Astrocyte of the spinal cord (primary cell): ENCODE results near the gene CDHR1.

ENCODE experiments used
- DNase-seq: peaks from one replicate; pipeline ENCODE4 v3.0.0; 2011; ENCODE audit warnings: low read depth, low spot score
- H3K4me3 ChIP-seq: 2 replicates; pipeline ENCODE4 v1.5.1; 2011; ENCODE audit warnings: low read depth, mild to moderate bottlenecking, low read length, moderate library complexity
- in situ Hi-C: cut with HindIII; loops from 2 replicates; pipeline ENCODE4 v1.10.0; 2017; ENCODE audit warnings: low sequenced_read_pairs
- TF ChIP-seq, protein P1 (sequence below): IDR thresholded peaks from 2 replicates; pipeline ENCODE4 v1.5.1; 2012; ENCODE audit warnings: low read depth, mild to moderate bottlenecking, low read length, inconsistent platforms

The CDHR1 gene

DNA sequence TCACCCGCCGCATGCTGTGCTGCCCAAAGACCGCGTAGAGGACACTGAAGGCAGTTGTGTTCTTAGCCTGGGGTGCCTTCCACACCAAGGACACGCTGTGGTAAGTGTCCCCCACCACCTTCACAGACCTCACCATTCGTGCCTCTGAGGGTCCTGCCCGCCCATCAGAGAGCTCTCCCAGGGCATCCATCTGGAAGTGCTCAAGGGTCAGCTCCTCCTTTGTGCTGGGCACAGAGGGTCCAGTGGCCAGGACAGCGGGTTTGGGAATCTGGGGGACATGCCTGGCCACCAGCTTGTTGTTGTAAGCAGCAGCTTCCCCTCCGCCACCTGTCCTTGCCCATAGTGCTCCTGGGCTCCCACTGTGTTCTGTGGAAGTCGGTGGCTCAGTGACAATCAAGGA is 38.0 kb downstream of the CDHR1 start:
- DNase-seq = no peak
- no peak overlapping the region for H3K4me3 ChIP-seq
- in situ Hi-C loops = no loop called here
- TF ChIP-seq, protein P1, sequence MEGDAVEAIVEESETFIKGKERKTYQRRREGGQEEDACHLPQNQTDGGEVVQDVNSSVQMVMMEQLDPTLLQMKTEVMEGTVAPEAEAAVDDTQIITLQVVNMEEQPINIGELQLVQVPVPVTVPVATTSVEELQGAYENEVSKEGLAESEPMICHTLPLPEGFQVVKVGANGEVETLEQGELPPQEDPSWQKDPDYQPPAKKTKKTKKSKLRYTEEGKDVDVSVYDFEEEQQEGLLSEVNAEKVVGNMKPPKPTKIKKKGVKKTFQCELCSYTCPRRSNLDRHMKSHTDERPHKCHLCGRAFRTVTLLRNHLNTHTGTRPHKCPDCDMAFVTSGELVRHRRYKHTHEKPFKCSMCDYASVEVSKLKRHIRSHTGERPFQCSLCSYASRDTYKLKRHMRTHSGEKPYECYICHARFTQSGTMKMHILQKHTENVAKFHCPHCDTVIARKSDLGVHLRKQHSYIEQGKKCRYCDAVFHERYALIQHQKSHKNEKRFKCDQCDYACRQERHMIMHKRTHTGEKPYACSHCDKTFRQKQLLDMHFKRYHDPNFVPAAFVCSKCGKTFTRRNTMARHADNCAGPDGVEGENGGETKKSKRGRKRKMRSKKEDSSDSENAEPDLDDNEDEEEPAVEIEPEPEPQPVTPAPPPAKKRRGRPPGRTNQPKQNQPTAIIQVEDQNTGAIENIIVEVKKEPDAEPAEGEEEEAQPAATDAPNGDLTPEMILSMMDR = no peak

DNA sequence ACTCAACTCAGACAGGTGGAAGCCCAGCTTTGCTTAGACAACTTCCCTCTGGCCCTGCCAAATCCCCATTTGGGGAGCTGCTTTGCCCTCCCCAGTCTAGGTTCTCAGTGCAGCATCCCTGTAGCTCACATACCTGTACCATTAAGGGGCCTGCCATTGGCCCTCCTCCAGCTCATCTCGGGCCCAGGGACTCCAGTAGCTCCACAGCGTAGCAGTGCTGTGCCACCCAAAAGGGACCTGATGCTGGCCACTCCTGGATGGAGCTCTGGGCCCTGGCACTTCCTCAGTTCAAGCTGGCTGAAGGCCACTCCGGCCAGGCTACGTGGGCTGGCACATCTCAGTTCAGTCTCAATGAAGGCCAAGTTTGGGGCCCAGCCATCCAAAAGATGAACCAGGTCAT is 39.6 kb downstream of the CDHR1 start:
- no peak for DNase-seq
- in situ Hi-C loops = no loop called here
- TF ChIP-seq, protein P1 = no peak

DNA sequence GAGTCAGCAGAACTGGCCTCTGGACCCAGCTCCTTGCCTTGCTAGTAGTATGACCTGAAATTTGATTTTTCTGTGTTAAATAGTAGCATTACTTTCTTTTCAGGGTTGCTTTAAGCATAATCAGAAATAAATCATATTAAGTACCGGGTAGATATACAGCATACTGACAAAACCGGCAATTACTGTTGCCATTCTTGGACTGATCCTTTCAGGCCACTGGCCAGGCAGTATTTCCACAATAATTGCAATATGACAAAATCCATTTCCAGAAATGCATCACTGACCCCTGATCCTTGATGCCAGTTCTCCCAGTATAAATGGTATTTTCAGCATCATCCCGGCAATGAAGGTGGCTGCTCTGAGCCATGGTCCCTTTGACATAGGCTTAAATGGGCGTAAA is 40.1 kb downstream of the CDHR1 start:
- H3K4me3 ChIP-seq = no peak overlapping the region
- in situ Hi-C loops = no loop called here
- TF ChIP-seq, protein P1 = no peak
- DNase-seq = no peak

More for the DNA sequence above, 39.6 kb downstream of the CDHR1 start:
- no peak overlapping the region for H3K4me3 ChIP-seq

DNA sequence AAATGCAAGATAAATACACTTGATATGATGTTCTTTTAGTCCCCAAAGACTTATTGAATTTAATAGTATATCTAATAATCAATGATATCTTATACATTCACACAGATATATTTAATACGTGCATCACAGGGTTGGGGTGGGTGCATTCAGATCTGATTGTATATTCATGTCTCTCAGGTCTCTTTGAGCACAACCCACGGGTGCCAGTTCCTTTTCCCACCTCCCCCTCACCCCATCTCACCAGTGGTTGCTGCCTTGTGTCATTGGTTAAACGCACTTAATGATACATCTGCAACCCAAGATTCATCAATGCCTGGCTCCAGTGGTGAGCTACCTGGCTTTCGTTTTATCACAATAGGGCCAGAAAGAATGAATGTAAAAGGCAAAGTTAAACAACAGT is 40.8 kb downstream of the CDHR1 start:
- TF ChIP-seq, protein P1 = no peak
- in situ Hi-C loops = no loop called here
- no peak overlapping the region for H3K4me3 ChIP-seq
- DNase-seq = no peak

DNA sequence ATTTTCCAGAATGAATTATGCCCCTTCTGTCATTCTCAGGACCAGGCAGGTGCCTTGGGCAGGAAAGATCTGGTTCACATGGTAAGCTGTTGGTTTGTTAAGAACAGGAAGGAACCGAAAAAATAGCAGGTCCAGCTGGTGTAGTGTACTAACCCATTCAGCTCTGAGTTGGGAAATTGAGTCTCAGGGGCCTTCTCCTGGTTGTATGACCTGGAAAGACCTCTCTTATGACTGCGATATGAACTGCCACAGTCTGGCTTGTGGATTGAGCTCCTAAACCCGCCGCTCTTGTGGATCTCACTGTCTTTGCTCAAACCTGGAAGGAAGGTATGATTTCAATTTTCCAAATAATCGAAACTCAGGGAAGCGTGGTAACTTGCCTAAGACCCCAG is 42.5 kb downstream of the CDHR1 start:
- H3K4me3 ChIP-seq = no peak overlapping the region
- TF ChIP-seq, protein P1 = no peak
- in situ Hi-C loops = no loop called here
- DNase-seq = no peak

DNA sequence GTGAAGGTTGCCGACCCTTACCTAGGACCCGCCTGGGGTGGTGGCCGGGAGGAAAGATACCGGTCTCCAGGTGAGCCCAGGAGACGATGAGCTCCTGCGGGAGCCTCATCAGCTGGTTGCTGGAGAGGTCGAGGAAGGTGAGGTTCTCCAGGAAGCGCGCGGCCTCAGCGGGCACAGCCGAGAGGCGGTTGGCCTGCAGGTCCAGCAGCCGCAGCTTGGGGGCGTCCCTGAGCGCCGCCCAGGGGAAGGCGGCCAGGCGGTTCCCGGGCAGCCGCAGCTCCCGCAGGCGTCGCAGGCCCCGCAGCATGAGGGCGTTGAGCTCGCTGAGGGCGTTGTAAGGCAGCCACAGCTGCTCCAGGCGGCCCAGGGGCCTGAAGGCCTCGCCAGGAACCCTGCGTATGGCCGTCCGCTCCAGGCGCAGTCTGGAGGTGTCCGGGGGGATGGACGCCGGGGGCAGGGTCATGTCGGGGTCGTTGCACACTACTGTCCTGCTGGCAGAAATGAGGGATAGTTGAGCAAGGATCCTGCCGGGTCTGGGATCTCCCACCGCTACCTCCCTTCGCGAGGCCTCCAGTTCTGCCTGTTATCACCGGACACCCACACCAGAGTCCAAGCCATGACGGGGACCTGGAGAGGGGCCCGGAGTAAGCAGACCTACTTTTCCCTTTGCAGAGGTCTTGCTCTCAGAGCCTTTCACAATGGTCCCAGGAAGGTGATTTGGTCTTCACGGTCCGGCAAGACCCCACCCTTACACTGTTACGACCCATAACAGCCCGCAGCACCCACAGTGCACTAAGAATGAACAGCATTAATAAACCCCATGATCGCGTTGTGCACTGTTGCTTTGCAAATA is 43.1 kb downstream of the CDHR1 start:
- in situ Hi-C loops = no loop called here
- H3K4me3 ChIP-seq = no peak overlapping the region
- no peak for DNase-seq
- TF ChIP-seq, protein P1 = no peak
